Measurements from ENCODE around the gene AP3D1.

The AP3D1 gene

DNA sequence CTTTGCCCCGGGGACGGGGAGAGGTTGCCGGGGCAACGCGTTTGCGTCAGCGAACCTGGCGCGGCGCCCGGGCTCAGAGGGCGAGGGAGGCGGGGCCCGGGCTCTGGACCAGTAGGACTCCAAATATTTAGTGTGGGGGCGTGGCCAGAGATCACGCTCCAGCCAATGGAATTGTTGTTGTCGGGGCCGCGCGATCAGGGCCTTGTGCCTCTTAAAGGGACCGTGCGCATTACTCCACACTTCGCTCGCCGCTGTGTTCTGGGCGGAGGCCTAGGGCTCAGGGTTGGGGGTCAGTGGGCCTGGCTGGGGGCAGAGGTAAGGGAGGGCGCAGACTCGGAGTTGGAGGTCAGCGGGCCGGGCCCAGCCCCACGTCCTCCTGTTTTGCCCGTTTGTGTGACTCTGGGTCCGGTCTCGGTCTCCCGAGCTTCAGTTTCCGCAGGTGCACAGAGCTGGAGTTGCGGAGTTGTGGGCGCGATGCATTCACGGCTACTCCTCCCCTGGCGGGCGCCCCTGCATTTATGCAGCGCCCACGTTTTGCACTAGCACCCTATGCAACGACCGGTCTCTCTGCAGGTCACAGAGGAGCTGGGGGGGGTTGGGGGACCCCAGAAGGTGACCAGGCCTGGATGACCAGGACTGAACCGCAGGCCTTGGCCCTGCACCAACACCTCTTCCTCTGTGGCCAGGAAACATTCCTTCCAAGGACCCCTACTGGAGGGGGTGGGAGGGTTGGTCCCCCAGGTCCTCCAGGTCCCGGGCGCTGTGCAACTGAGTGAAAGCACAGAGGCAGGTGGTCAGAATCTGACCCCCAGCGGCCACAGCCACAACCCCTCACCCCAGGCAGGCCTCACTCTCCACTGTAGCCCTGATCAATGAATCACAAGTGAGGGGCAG, 89.6 kb downstream of the AP3D1 start:
- DNase-seq (ENCODE audit: low read depth in 2 of 2), result peak; percentile 99 to 100

DNA sequence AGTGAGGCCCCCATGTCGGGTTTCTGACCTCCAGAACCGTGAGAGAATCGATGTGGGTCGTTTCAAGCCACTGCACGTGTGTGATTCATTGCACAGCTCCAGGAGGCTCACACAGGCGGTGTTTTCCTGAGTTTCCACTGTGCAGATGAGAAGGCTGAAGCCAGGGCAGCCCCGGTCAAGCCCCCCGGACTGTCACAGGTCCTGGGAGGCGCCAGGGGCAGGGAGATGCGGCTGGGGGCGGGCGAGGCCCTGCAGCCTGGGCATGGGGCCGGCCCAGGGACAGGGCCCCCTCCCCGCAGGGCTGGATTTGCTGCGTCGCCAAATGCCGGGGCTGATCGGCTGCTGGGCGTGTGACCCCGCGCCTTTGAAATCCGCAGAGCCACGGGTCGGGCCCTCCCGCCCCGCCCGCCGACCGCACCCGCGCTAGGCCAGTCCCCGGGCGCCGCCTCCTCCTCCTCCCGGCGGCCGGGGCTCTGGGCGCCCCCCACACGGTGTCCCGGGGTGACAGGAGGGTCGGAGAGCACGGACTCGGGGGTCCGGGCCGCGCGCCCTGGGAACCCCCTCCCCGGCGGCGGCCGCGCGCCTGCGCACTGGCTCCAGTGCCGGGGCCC, 90.4 kb downstream of the AP3D1 start:
- no peak for DNase-seq (ENCODE audit: low read depth in 2 of 2)

DNA sequence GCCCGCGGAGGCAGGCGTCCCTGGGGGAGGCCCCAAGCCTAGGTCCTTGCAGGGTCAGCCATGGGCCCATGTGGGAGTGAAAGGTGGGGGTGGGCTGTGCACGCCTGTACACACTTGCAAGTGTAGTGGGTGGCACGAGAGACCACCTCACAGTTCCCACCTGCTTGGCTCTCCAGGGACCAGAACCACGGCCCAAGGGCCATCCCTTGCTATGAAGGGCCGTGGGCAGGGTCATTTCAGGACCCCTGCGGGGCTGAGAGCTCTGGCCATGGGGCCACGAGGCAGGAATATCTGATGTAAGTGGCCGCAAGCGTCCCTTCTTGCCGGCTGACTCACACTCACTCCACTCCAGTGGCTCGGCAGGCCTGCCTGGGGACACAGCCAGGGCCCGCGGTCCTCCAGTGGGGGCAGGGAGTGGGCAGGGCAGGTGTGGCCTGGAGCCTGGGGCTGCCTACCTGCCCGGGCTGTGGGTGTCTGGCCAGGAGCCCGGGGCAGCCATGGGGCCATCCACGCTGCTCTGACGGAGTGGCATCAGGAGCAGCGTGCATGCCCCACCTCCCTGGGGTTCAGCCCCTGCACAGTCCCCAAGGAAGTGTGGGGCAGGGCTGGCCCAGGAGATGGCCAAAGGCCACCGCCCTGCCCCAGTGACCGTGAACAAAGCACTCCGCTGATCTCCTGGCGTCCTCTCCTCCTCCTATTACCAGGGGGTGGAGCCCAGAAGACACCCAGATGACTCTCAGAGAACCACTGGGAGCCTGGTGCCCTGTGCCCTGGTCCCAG, 91.8 kb downstream of the AP3D1 start:
- DNase-seq (ENCODE audit: low read depth in 2 of 2), result no peak

DNA sequence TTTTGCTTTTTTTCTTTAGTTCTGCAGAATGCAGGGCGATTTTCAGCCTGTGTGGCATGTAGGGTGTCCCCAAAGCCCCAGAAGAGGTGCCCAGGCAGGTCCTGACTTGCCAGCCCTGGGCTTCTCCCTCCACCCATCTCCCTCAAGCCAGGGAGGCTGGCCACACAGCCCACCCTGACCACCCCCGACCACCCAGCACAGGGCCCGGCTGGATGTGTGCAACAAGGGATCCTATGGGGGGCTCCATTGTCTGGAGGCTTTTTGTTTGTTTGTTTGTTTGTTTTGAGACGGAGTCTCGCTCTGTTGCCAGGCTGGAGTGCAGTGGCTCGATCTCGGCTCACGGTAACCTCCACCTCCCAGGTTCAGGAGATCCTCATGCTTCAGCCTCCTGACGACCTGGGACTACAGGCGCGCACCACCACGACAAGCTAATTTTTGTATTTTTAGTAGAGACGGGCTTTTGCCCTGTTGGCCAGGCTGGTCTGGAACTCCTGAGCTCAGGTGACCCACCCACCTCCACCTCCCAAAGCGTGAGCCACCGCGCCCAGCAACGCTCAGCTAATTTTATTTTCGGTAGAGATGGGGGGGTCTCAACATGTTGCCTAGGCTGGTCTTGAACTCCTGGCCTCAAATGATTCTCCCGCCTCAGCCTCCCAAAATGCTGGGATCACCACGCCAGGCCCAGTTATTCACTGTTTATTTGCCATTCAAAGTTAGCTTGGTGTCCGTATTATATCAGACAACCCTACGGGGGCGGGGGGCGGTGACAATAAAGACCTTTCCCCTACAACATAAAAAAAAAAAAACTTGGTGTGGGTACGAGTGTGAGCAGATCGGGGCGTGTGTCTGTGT, 92.6 kb downstream of the AP3D1 start:
- DNase-seq (ENCODE audit: low read depth in 2 of 2), result no peak

DNA sequence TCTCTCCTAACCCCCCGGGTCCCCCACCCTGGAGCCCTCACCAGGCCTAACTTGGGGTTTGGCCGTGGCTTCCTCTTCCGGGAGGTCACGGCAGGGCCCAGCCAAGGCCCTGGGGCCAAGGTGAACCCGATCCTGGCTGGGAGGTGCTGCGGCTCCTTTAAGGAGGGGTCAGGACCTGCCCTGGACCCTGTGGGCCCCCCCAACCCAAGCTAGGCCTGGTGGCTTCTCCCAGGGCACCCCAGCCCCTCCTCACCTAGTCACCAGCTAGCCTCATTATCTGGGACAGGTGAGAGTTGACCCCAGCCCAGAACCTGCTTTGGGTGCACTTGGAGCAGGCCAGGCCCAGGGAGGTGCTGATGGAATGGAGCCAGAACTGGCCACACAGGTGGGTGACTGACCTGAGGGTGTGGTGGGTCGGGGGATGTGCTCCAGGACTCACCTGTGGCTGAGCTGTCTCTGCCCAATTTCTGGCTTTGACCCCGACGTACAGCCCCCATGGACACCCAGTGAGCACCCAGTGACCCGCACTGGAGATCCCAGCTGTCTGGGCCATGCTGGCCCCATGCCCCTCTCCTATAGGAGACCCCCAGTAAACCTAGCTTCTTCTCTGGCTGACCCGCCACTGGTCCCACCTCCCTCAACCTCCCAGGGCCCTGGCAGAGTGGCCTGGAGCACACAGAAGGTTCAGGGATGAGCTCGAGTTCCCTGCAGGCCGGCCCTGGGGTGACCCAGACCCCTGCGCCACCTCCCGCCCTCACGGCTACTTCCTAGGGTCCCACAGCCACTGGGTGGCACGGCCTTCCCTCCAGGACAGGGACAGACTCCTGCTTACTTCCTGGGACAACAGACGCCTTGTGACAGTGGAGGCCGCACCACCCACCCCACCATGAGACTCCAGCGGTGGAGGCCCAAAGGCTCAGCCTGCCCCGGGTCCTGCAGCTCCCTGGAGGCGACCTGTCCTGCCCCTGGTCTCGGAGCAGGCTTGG, 93.6 kb downstream of the AP3D1 start:
- no peak for DNase-seq (ENCODE audit: low read depth in 2 of 2)

DNA sequence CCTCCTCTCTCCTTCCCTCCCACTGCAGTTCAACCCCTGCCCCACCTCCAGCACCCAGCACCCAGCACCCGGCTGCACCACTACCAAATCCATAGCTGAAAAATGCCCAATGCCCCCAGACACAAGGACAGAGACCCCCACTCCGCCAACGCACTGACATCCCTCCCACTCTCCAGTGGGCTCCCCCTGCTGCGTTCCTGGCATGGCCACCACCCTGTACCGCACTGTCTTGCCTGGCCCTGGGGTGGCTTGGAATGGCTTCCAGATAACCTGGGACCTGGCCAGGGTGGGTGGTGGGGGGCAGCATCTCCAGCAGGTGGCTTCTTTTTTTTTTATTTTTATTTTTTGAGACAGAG, 94.6 kb downstream of the AP3D1 start:
- DNase-seq (ENCODE audit: low read depth in 2 of 2), result no peak

DNA sequence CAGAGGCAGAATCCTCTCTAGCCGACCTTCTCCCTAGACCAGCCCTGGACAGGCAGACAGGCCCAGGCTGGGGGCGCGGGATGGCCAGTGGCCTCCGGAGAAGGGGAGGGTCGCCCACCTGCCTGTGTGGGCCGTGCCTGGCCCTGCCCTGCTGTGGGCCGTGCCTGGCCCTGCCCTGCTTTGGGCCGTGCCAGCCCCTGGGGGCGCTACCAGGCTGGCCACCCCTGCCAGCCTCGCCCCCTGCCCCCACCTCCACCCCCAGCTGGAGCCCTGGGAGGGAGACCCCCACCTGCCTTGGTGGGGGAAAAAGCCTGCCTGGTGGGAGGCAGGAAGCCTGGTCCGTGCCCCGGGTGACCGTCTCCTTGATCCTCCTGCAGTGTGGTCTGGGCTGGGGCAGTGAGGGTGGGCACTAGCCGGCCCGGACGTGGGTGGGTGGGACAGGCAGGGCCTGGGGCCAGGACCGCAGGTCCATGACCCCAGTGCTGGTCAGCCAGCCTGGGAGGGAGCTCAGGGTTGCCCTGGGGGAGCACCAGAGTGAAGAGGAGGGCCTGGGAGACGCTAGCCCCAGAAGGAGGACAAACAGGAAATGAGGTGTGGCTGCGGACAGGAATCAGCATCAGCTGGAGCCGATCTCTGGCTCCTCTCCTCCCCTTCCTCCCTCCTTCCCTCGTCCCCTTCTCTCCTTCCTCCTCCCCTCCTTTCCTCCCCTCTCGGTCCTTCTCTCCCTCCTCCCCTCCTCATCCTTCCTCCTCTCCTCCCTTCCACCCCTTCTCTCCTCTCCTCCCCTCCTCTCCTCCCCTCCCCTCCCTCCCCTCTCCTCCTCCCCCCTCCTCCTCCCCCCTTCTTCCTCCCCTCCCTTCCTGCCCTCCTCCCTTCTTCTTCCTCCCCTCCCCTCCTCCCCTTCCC, 95.2 kb downstream of the AP3D1 start:
- no peak for DNase-seq (ENCODE audit: low read depth in 2 of 2)

DNA sequence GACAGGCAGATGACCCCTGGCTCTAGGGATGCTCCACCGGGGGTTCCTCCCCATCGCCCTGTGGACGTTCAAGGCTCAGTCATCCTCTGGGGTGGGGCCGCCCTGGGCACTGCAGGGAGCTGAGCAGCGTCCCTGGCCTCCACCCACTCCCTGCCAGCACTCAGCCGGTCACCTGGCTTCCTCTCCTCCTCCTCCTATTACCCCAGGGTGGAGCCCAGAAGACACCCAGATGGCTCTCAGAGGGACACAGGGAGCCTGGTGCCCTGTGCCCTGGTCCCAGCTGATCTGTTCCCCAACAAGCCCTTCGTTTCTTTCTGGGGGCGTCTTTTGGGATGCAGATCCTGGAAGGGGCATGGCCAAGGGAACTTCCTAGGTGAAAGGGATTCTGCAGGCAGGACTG, 96.6 kb downstream of the AP3D1 start:
- no peak for DNase-seq (ENCODE audit: low read depth in 2 of 2)

DNA sequence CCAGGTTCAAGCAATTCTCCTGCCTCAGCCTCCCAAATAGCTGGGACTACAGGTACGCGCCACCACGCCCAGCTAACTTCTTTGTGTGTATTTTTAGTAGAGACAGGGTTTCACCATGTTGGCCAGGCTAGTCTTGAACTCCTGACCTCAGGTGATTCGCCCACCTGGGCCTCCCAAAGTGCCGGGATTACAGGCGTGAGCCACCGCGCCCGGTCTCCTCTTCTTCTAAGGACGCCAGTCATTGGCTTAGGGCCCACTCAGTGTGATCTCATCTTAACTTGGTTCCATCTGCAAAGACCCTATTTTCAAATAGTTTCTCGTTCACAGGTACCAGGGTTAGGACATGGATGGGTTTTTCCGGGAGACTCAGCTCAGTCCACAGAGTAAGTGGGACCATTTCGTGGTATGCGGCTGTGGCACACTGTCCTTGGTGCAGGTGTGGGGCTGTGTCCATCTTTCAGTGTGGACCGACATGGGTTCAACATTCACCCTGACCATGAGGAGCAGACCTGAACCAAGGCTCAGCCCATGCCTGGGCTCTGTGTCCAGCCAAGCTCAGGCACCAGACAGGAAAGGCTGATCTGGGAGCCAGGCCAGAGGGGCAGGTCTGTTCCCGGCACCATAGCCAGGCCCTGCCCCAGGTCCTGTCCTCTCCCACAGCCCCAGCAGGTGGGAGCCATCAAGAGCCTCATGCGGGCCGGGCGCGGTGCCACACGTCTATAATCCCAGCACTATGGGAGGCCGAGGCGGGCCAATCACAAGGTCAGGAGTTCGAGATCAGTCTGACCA, 97.6 kb downstream of the AP3D1 start:
- DNase-seq (ENCODE audit: low read depth in 2 of 2), result no peak

DNA sequence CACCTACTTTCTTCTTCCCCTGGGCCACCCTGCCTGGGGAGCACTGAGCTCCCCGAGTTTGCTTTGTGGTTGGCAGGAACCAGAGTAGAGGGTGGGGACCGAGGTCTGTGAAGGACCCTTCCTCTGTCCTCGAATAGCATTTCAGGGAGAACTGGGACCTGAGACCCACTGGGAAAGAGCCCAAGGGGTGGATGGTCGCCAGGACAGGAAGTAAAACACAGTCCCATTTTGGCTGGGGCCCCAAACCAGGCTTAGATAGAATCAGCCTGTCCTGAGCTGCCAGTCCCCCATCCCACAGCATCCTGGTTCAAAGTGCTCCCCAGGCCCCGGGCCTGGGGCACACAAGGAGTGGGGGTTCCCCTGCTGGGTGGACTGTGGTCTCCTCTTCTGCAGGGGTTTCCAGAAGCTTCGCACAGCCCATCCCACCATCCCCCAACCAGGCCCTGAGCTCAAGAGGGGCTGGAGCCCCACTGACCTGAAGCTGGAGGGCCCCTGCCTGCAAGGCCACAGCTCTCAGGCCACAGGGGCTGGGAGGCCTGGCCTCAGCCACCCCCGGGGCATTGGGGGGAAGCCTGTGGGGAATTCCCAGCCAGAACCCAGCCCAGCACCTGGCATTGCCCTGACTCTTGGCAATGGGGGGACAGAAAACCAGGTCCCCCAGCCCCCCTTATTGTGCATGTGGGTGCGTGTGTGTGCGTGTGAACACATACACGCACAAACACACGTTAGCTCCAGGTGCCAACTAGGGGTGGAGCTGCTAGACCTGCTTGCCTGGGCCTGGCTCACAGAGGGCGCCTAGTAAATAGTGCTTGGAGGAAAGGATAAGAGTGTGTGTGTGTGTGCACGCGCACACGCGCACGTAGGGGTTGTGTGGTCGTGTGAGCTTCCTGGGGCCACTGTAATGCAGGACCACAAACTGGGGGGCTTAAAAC, 99.3 kb downstream of the AP3D1 start:
- DNase-seq (ENCODE audit: low read depth in 2 of 2), result no peak

DNA sequence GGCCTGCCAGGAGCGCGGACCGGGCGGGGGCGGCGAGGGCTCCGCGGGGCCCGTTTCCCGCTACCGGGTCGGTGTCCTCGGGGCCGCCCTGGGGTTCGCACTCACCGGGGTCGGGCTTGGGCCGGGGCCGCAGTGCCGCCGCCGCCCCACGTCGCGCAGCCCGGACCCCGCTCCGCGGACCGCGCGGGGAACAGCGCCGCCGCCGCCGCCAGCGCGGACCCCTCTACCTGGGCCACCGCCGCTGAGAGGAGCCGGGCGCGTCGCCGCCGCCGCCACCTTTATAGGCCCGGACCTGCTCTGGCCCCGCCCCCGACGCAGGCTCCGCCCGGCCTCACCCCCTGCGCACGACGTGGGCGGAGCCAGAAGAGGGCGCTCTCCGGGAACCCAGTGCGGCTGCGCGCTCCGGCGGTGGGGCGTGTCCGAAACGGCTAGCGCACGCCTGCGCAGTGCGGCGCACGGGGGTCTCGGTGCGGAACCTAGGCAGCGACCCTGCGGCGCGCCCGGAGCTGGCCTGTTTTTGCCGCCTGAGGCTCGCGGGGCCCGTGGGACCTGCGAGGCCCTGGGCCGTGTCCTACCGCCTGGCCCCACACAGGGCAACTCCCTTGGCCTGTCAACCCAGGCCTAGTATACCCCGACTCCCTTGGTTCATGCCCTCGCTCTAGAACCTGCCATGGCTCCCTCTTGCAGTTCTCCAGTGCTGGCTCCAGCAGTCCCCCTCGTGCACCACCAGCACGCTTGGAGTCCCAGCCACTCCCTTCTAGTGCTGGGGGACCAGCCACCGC, 100.2 kb downstream of the AP3D1 start, which contains the start of gene MKNK2:
MKNK2 (minus strand) TSS at position 254 of the 782 bp plus-strand sequence. CDS start 393 bp downstream, outside the sequence.
- DNase-seq (ENCODE audit: low read depth in 2 of 2), result peak; percentile 93 to 95
